NCI-H526 (cell line): Measurements from ENCODE around the gene PDZK1IP1.
"Not testable (repeated sequence)": the region's sequence is repeated elsewhere in the genome, so short reads cannot be mapped to it uniquely, and the experiment has no call there.

Source experiments
- DNase-seq, 2 experiments: peaks; one replicate each; lab custom pipeline; 2025; lab: John Stamatoyannopoulos, UW

The PDZK1IP1 gene

GRCh38 chr1:47181095-47181954 is 8.5 kb downstream of the PDZK1IP1 start:
- no peak for DNase-seq

GRCh38 chr1:47180603-47181094 is 9.2 kb downstream of the PDZK1IP1 start:
- no peak for DNase-seq

GRCh38 chr1:47179988-47180563 is 9.8 kb downstream of the PDZK1IP1 start:
- DNase-seq: no peak

- DNase-seq: peak; percentile 89 to 95
Observed at GRCh38 chr1:47179017-47179987, 10.5 kb downstream of the PDZK1IP1 start.

- no peak for DNase-seq
Observed at GRCh38 chr1:47178654-47179016, 11.2 kb downstream of the PDZK1IP1 start.

- DNase-seq: no peak
Observed at GRCh38 chr1:47178020-47178419, 11.8 kb downstream of the PDZK1IP1 start.

- peak; percentile 41 to 74 for DNase-seq
Observed at GRCh38 chr1:47175227-47175934, 14.5 kb downstream of the PDZK1IP1 start.

- DNase-seq: no peak
Observed at GRCh38 chr1:47174656-47175020, 15.2 kb downstream of the PDZK1IP1 start.

GRCh38 chr1:47172782-47173181 is 17.1 kb downstream of the PDZK1IP1 start:
- no peak for DNase-seq

GRCh38 chr1:47164552-47164951 is 25.3 kb downstream of the PDZK1IP1 start:
- no peak for DNase-seq

GRCh38 chr1:47161298-47162040 is 28.4 kb downstream of the PDZK1IP1 start:
- DNase-seq: no peak

- no peak for DNase-seq
Observed at GRCh38 chr1:47160716-47161115, 29.1 kb downstream of the PDZK1IP1 start.

- DNase-seq: not testable (repeated sequence)
Observed at GRCh38 chr1:47157957-47158356, 31.9 kb downstream of the PDZK1IP1 start.

- not testable (repeated sequence) for DNase-seq
Observed at GRCh38 chr1:47156457-47156856, 33.4 kb downstream of the PDZK1IP1 start.

- DNase-seq: not testable (repeated sequence)
Observed at GRCh38 chr1:47149162-47149561, 40.7 kb downstream of the PDZK1IP1 start.

- no peak for DNase-seq
Observed at GRCh38 chr1:47147047-47147785, 42.6 kb downstream of the PDZK1IP1 start.

GRCh38 chr1:47146495-47146894 is 43.3 kb downstream of the PDZK1IP1 start:
- DNase-seq: peak in 1 of 2 experiments; percentile 13

- not testable (repeated sequence) for DNase-seq
Observed at GRCh38 chr1:47143654-47144053, 46.2 kb downstream of the PDZK1IP1 start.

- not testable (repeated sequence) for DNase-seq
Observed at GRCh38 chr1:47140358-47140757, 49.5 kb downstream of the PDZK1IP1 start.
